SKM-1 treated with dmso at 0.1 percent for 144 hours (cell line): ENCODE data around the gene IQCK.
"Not testable (repeated sequence)": the region's sequence is repeated elsewhere in the genome, so short reads cannot be mapped to it uniquely, and the experiment has no call there.

ENCODE experiments used
- DNase-seq: peaks from one replicate; lab custom pipeline; 2025; ENCODE audit not compliant: unreplicated experiment; lab: John Stamatoyannopoulos, UW

IQCK gene, protein sequence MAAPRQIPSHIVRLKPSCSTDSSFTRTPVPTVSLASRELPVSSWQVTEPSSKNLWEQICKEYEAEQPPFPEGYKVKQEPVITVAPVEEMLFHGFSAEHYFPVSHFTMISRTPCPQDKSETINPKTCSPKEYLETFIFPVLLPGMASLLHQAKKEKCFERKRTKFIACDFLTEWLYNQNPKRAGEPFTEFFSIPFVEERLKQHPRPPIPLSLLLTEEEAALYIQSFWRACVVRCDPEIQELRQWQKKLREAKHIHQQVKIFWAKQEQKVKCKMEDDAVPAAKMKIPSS

DNA sequence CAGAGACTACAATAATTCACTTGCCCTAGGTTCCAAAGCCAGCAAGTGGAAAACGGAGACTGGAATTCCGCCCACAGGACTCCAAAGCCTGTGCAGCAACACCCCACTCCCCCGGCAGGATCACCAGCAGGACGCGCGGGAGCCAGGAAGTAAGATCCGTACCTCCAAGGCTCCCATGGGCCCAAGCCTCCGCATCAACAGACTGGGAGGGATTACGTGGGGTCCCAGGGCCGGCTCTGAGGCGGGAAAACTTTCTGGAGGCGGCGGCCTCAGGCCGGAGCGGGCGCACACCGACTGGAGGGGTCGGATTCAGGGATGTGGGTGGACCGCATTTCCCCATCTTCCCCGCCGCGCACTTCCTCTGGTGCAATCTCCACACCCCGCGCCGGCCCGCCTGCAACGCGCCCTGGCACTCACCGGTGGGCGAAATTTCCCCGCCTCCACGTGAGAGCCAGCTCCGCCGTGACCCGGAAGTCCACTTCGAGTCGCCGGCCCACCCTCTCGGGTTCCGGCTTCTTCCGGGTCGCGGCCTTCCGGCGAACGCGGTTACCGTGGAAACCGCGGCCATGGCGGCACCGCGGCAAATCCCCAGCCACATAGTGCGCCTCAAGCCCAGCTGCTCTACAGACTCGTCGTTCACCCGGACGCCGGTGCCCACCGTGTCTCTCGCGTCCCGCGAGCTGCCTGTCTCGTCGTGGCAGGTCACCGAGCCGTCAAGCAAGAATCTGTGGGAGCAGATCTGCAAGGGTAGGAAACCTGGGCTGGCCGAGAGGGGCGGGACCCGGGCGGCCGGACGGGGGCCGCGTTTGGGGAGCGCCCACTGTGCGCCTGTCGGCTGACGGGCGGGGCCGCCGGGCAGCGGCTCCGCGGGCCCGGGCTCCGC lies at the start of gene IQCK, which contains the start of gene KNOP1:
Gene IQCK, plus strand, starts transcription at position 531 of the 883 bp plus-strand sequence. Its CDS starts 36 bp downstream, at position 567.
Gene KNOP1, minus strand, starts transcription at position 487 of the 883 bp plus-strand sequence. CDS start 3,192 bp downstream, outside the sequence.
- DNase-seq: peak; percentile 81

DNA sequence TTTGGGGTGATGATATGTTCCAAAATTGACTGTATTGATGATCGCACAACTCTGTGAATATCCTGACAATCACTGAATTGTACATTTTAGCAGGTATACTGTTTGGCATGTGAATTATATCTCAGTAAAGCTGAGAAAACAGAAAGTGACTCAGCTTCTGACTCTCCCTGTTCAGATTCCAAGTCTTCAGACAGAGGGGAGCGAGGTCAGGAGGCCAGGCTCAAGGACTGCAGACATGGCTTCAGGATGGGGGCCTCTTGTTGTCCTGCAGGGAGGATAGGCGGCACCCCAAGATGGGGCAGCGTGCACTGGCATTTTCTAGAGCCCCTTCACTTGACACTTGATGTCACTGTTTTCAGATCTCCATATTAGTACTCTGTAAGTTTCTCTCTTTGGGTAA lies 45.7 kb upstream of the IQCK start:
- no peak for DNase-seq

DNA sequence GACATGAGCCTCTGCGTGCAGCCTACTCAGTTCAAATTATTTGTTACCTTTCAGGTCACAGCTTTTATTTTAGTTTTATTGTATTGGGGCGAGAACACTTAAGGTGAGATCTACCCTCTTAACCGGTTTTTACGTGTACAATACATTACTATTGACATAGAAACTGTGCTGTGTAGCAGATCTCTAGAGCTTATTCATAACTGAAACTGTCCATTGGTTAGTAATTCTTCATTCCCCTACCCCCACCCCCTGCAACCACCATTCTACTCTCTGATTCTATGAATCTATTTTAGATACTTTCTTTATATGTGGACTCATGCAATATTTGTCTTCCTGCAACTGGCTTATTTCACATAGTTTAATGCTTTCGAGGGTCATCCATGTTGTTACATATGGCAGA lies 43.6 kb upstream of the IQCK start:
- no peak for DNase-seq

DNA sequence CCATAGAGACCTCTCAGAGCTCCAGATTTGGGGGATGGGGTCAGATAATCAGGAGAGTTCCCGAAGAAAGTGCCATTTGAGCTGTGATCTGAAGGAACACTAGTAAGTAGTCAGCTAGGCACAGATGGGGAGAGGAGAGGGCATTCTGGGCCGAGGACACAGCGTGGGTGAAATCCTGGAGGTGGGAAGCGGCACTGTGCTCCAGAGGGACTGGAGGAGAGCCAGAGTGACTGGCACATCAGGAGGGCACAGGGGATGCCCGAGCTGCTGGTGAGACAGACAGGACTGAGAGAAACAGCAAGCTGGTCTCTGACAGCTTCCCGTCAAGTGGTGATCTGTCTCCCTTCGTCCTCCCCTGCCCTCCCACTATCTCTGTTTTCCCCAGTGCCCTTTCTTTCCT lies 40.7 kb upstream of the IQCK start:
- DNase-seq: no peak

DNA sequence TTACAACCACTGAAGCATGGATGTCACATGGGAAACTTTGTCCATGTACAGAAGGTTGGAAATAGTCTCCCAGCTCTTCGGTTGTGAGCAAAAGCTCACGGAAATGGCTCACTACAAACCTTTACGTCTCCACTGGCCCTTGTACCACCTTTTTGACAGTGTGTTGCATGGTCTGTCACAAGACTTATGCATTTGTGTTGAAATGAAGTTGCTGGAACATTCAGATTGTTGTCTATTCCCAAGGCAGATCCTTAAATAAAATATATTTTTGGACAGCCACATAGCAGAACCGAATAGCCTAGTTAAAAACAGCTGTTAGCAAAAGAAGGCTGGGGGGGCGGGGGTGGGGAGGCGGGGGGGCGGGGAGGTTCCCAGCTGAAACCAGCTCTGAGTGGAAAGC lies 39.3 kb upstream of the IQCK start:
- no peak for DNase-seq

DNA sequence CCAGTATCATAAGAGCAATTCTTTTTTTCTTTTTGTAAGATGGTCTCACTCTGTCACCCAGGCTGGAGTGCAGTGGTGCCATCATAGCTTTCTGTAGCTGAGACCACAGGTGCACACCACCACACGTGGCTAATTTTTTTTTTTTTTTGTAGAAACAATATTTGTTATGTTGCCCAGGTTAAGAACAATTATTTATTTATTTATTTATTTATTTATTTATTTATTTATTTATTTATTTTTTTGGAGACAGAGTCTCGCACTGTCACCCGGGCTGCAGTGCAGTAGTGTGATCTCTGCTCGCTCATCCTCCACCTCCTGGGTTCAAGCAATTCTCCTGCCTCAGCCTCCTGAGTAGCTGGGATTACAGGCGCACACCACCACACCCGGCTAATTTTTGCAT lies 38.8 kb upstream of the IQCK start:
- DNase-seq: not testable (repeated sequence)

DNA sequence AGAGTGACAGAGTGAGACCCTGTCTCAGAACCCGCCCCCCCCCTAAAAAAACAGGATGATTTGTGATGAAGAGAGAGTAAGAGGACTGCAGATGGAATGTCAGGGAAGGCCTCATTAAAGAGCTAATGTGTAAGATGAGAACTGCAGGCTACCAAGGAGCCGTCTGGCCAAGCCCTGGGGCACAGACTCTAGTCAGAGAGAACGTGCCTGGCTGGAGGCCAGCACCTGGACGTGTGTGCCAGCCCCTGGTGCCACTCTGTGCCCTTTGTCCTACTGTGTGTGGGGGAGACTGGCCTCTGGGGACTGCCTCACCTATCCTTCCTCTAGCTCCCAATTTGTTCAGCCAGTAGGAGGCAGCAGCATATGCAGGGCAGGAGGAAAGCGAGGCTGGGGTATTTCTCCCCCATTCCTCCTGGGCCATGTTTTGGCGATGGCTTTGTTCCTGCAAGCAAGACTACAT lies 37.2 kb upstream of the IQCK start:
- no peak for DNase-seq

DNA sequence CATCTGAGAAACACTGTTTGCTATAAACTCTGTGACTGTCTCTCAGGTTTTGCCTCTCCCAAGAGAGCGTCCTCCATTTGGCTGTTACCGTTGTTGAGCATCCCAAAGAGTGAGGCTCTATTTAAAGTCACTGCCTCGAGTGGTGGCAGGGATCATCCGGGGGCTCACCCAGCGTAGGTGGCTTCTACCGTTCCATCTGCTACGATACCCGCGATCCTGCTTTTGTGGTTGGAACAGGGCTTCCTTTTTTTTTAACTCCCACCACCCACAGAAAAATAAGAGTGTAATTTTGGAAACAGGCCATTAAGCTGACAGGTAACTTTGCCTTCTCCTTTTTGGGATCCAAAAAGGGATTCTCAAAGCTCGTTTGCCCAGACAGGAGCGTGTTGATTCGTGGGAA lies 36.4 kb upstream of the IQCK start:
- no peak for DNase-seq

DNA sequence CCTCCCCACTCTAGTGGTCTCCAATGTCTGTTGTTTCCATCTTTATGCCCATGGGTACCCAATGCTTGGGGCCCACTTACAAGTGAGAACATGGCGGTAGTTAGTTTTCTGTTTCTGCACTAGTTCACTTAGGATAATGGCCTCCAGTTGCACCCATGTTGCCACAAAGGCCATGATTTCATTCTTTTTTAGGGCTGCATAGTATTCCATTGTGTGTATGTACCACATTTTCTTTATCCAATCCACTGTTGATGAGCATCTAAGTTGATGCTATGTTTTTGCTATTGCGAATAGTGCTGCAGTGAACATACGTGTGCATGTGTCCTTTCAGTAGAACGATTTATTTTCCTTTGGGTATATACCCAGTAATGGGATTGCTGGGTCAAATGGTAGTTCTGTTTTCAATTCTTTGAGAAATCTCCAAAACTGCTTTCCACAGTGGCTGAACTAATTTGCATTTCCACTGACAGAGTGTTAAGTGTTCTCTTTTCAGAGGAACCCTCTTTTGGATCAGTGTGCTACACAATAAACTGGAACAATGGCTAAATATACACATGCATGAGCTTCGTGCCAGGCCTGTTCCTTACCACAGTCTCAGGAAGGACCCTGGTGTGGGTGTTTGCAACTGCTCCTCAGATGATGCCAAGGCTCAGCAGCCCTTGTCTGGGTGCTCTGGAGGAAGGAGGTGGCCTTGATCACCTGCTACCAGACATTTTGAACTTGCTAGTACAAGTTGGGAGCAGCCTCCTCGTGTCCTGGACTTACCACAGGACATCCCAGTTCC lies 34.4 kb upstream of the IQCK start:
- DNase-seq: no peak

DNA sequence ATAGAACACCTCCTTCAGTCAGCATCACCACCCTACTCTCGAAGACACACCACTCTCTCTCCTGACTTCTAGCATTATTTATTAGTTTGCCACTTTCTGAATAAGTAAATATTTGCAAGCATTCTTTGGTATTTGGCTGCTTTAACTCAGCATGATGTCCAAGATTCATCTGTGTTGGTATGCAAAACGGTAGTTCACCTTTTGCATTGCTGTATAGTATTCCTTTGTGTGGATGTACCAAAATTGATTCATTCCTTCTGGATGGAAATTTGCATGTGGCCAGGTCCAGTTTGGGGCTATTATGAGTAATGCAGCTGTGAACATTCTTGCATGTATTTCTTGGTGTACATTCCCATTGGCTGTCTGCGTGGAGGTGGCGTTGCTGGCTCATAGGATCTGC lies 32.9 kb upstream of the IQCK start:
- DNase-seq: no peak

DNA sequence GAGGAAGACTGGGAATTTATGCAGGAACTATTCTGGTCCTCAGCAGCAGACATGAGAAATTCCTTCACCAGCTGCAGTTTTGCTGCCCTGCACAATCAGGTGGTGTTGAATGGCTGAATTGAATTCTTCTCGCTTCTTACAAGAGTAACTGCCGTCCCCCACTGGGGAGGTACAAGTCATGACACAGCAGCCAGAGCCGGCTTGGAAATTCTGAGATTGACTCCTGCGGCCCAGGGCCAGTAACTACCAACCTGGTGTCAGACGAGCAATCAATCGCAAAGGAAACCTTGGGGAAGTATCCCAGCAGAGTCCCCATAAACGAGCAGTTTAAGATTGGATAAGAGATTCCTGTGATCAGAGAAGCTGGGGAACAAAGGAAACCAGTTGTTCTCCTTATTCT lies 30.8 kb upstream of the IQCK start:
- DNase-seq: no peak

DNA sequence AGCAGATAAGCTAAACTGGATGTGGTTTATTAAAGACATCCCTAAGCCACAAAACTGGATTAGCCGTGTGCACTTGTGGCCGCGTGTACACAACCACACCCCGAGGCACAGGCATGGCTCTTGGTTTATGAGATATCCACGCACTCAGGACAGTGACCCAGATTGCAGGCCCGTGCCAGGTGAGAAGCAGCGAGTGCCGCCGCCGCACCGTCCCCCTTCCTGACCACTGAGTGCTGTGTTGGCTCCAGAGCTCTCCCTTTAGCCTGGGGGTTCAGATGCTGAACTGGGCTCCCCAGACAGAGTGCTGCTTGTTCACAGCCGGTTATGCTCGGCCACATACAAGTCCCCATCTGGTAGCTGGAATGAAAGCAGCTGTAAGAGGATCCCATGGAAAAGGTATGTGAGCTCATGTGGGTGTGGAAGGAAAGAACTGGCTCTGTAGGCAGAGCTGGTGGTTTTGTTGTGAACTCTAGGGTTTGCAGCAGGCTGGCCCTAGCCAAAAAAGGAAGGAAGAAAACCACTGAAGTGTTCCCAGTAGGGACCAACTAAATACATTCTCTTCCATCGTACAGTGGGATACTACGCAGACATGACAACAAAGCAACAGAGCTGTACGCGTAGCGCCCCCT lies 29.6 kb upstream of the IQCK start:
- no peak for DNase-seq

DNA sequence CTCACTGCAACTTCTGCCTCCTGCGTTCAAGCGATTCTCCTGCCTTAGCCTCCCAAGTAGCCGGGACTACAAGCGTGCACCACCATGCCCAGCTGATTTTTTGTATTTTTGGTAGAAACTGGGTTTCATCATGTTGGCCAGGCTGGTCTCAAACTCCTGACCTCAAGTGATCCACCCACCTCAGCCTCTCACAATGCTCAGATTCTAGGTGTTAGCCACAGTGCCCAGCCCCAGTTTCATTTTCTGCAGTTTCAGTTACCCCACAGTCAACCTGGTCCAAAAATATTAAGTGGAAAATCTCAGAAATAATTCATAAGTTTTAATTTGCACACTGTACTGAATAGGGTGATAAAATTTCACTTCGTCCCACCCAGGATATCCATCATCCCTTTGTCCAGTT lies 28.7 kb upstream of the IQCK start:
- no peak for DNase-seq

DNA sequence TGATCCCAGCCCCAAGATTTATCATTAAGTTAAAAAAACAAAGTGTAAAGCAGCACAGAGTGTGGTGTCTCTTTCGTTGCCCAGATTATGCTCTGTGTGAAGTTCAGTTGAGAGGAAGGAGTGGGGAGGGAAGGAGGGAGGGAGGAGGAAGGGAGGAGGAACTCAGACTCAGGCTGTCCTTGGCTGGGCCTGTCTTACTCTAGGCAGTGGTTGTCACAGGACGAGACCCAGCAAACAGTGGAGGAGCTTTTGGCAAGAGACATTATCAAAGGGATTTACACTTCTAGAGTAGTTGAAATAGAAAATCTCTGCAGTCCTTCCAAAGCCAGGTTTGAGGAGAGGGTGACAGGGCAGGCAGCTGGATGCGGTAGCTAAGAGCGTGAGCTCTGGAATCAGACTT lies 27.9 kb upstream of the IQCK start:
- DNase-seq: no peak

DNA sequence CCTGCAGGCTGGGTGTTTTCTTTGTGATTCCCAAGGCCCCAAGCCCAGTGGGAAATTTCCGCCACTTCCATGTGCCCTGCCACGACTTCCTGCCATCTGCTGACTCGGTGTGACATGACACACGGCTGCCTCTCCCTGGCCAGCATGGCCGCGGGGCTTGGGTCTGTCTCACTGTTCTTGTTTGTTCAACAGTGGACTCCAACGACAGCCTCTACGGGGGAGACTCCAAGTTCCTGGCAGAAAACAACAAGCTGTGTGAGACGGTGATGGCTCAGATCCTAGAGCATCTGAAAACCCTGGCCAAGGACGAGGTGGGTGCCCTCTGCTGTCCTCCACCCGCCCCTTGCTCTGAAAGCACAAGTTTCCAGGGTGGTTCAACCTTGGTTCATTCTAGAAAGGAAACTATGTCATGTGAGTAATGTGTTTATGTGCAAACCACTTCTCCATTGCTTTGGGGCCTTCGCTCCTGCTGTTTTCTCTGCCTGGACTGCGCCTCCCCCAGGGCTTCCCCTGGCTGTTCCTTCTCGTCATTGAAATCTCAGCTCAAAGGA lies 26.8 kb upstream of the IQCK start:
- DNase-seq: no peak

DNA sequence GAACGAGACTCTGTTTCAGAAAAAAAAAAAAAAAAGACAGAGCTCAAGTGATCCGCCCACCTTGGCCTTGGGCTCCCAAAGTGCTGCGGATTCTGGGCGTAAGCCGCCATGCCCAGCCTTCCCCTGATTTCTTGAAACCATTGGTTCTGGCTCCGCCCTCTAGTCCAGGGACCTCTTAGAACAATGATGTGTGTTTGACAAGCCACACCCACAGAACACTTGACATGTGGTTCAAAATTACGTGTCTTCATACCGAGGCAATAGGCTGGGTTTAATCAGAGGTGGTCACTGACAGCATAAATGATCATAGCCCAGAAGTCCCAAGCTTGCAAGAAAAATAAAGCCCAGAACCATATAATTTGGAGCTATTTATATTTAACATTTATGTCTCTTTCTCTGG lies 23.1 kb upstream of the IQCK start:
- no peak for DNase-seq

DNA sequence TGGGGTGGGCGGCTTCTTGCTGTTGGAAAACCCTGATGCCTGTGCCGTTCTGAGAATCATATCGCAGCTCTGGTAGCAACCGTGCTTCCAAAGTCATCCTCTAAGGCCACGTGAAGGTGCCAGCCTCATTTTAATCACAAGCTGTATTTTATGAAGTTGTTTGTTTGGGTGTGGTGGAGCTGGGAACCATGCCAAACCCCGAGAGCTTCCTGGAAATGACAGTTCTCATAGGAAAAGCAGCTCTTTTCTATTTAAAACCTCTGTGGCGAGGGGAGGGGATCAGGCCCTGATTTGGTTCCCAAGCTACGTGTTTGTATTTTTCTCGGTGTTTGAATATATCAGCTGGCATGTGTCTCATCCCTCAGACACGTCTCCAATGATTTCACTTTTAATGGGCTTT lies 21.7 kb upstream of the IQCK start:
- DNase-seq: no peak

DNA sequence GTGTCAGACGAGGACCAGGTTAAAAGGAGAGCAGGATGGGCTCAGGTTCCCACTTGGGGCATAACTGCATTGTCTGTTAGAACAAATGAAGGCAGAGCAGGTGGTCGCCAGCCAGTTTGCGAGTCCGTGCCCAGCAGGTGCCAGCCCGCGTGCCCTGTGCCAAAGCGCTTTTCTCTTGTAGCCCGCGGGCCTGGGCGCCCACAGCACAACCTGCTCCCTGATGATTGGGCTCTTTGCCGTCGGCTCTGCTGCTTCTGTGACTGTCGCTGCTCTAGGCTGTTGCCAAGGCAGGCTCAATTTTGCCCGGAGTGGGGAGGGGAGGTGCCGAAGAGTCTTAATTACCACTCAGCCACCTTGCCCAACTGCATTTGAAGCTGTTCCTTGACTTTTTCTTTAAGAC lies 21.1 kb upstream of the IQCK start:
- no peak for DNase-seq

DNA sequence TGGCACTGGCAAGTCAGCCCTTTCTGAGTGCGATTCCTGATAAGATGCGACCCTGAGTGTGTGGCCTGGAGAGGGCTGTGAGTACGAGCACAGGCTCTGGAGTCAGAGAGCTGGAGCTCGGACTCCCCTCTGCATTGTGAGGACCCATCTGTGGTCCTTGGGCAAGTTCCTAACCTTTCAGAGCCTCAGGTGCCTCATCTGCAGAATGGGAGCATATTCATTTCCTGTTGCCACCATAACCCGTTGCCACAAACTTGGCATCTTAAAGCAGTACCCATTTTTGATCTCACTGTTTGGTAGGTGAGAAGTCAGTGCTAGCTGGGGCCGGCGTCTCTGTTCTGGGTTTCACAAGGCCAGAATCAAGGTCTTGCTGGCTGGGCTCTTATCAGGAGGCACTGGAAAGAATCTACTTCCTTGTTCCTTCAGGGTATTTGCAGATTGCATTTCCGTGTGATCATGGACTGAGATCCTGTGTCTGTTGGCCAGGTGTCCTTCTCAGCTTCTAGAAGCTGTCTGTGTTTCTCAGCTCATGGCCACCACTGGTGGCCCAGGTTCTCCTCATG lies 20.2 kb upstream of the IQCK start:
- DNase-seq: no peak
